GM12878 (cell line): ENCODE measurements around the gene TMCO1. TPM values are rescaled to one million over a fixed set of nuclear protein-coding genes. Genes with fewer than 3 reads are reported as not detected.
A peak's percentile ranks its signal among the peaks of the same experiment; 100 is the strongest.

Experiments
- E4F1 ChIP-seq: fragments of 450-650 bp; IDR thresholded peaks from 2 replicates; pipeline ENCODE4 v1.6.1; 2018; ENCODE audit warnings: borderline replicate concordance, mild to moderate bottlenecking; ENCODE audit not compliant: partially characterized antibody
- GATAD2B ChIP-seq: fragments of 450-650 bp; conservative IDR thresholded peaks from 2 replicates; pipeline ENCODE4 v1.6.1; 2017; ENCODE audit warnings: low read depth, mild to moderate bottlenecking, moderate library complexity
- IRF3 ChIP-seq: fragments of 450-650 bp; IDR thresholded peaks from 2 replicates; pipeline ENCODE4 v1.6.1; 2014; ENCODE audit warnings: mild to moderate bottlenecking
- KDM1A ChIP-seq: fragments of 200-600 bp; sonication (generic); IDR thresholded peaks from 2 replicates; pipeline ENCODE4 v1.6.1; 2016; ENCODE audit warnings: borderline replicate concordance
- MAX ChIP-seq: IDR thresholded peaks from 2 replicates; pipeline ENCODE4 v1.6.1; 2012; ENCODE audit warnings: low read depth, low read length, improper control_type of control experiment
- PKNOX1 ChIP-seq: fragments of 450-650 bp; IDR thresholded peaks from 2 replicates; pipeline ENCODE4 v1.6.1; 2016; ENCODE audit warnings: mild to moderate bottlenecking
- POLR2AphosphoS2 ChIP-seq: IDR thresholded peaks from 2 replicates; pipeline ENCODE4 v1.6.1; 2011; ENCODE audit warnings: low read depth, mild to moderate bottlenecking, low read length, improper control_type of control experiment, moderate library complexity
- SPI1 ChIP-seq: IDR thresholded peaks from 2 replicates; pipeline ENCODE4 v1.6.1; 2011; ENCODE audit warnings: low read depth, mild to moderate bottlenecking, low read length, moderate library complexity, borderline replicate concordance; ENCODE audit not compliant: insufficient read depth
- TBL1XR1 ChIP-seq: IDR thresholded peaks from 2 replicates; pipeline ENCODE4 v1.6.1; 2012; ENCODE audit warnings: low read depth, low read length, improper control_type of control experiment
- ZBTB40 ChIP-seq: fragments of 450-650 bp; IDR thresholded peaks from 2 replicates; pipeline ENCODE4 v1.6.1; 2016; ENCODE audit warnings: mild to moderate bottlenecking, moderate library complexity, borderline replicate concordance
- ZNF687 ChIP-seq: fragments of 450-650 bp; IDR thresholded peaks from 2 replicates; pipeline ENCODE4 v1.6.1; 2017; ENCODE audit warnings: mild to moderate bottlenecking, moderate library complexity
- polyA plus RNA-seq, 11 experiments: library from polyadenylated mRNA; depleted of rRNA in 4 of 11; unstranded in 6 of 11; stranded (reverse) in 5 of 11; fragments of >200 nt; fragmentation: Nextera tagmentation in 4 of 11; fragmentation: Illumina TruSeq in 1 of 11; extraction: Ambion mirVana in 4 of 11; extraction: Trizol in 1 of 11; gene quantifications; 1 replicate in 1 of 11; 2 replicates in 10 of 11; pipeline versions ENCODE4 v1.2.1 to v1.2.3, GENCODE V29; 2011 to 2016; ENCODE audit warnings: inconsistent platforms in 2 of 11, missing spikeins in 2 of 11, low read depth in 1 of 11
- total RNA-seq, 4 experiments: library from RNA; depleted of rRNA in 3 of 4; stranded (reverse); fragments of >200 nt in 3 of 4; fragmentation: Illumina TruSeq in 1 of 4; extraction: Trizol in 1 of 4; gene quantifications; 2 replicates each; pipeline versions ENCODE4 v1.2.1 to v1.2.3, GENCODE V29; 2013 to 2021

Gene TMCO1
- total and polyA plus RNA-seq, 10 of the 15 experiments (the other 5 are each of a cell fraction or from before 2014, with no cell fraction given), result 50.3 to 253 (median 126) TPM

- TF ChIP-seq ZBTB40, result peak; percentile 98
- peak; percentile 62; the same call in 1 of the 2 replicates for TF ChIP-seq TBL1XR1
- no peak for TF ChIP-seq IRF3
- TF ChIP-seq POLR2AphosphoS2, result peak; percentile 74
- TF ChIP-seq GATAD2B, result 0 out of 2 replicates have a peak, but pooled peaks have one; percentile 34
- TF ChIP-seq MAX, result peak; percentile 41; the same call in 1 of the 2 replicates
- TF ChIP-seq PKNOX1, result peak; percentile 86
- no peak for TF ChIP-seq KDM1A
- TF ChIP-seq ZNF687, result peak; percentile 92
- TF ChIP-seq E4F1, result peak; percentile 56
- peak; percentile 61 for TF ChIP-seq SPI1
These were observed at the start of gene TMCO1 (continued) for GRCh38 chr1:165768513-165769394.
